KMS-11 (cell line): Measurements from ENCODE around the gene C15orf62.

Experiments used
- H2AFZ ChIP-seq: fragments of 200-600 bp; sonication (generic); 2 replicates; pipeline ENCODE4 v1.6.1; 2016; ENCODE audit warnings: antibody characterized with exemption, mixed run types, low read depth
- H3K27ac ChIP-seq: fragments of 200-600 bp; sonication (generic); 2 replicates; pipeline ENCODE4 v1.6.1; 2016; ENCODE audit warnings: mild to moderate bottlenecking, mixed run types
- H3K27me3 ChIP-seq: fragments of 200-600 bp; sonication (generic); 2 replicates; pipeline ENCODE4 v1.6.1; 2017; ENCODE audit warnings: mild to moderate bottlenecking, low read depth, mixed run types, moderate library complexity; ENCODE audit not compliant: insufficient read depth
- H3K36me3 ChIP-seq: fragments of 200-600 bp; sonication (generic); 2 replicates; pipeline ENCODE4 v1.6.1; 2017; ENCODE audit warnings: mild to moderate bottlenecking, mixed run types; ENCODE audit not compliant: insufficient read depth
- H3K4me1 ChIP-seq: fragments of 200-600 bp; sonication (generic); 2 replicates; pipeline ENCODE4 v1.6.1; 2016; ENCODE audit warnings: mild to moderate bottlenecking, low read depth, mixed run types; ENCODE audit not compliant: poor library complexity, severe bottlenecking
- H3K4me2 ChIP-seq: fragments of 200-600 bp; sonication (generic); 2 replicates; pipeline ENCODE4 v1.7.0; 2016; ENCODE audit warnings: mild to moderate bottlenecking, mixed run types
- H3K4me3 ChIP-seq: fragments of 200-600 bp; sonication (generic); IDR thresholded peaks from 2 replicates; pipeline ENCODE4 v1.6.1; 2017; ENCODE audit warnings: low read depth, low read length, mixed read lengths; ENCODE audit not compliant: insufficient read depth
- H3K79me2 ChIP-seq: fragments of 200-600 bp; sonication (generic); 2 replicates; pipeline ENCODE4 v1.6.1; 2016; ENCODE audit warnings: low read depth, mixed run types; ENCODE audit not compliant: insufficient read depth
- H3K9ac ChIP-seq: fragments of 200-600 bp; sonication (generic); 2 replicates; pipeline ENCODE4 v1.6.1; 2016; ENCODE audit warnings: mild to moderate bottlenecking, mixed run types
- H4K20me1 ChIP-seq: fragments of 200-600 bp; sonication (generic); 2 replicates; pipeline ENCODE4 v1.6.1; 2016; ENCODE audit warnings: mild to moderate bottlenecking, mixed run types; ENCODE audit not compliant: insufficient read depth
- CTCF ChIP-seq: fragments of 200-600 bp; sonication (generic); conservative IDR thresholded peaks from 2 replicates; pipeline ENCODE4 v1.6.1; 2017; ENCODE audit warnings: low read depth, mild to moderate bottlenecking, antibody characterized with exemption, low read length, moderate library complexity, mixed read lengths

The C15orf62 gene

GRCh38 chr15:40767838-40768500 is 1.8 kb upstream of the C15orf62 start:
- no peak for TF ChIP-seq CTCF
- H3K9ac ChIP-seq = no peak overlapping the region
- H3K4me3 ChIP-seq = no peak overlapping the region
- no peak overlapping the region for H3K4me2 ChIP-seq
- peaks cover 11% of the 10 kb centered on the region for H3K27me3 ChIP-seq
- H3K27ac ChIP-seq = no peak overlapping the region
- no peaks in the 10 kb centered on the region for H4K20me1 ChIP-seq
- H3K4me1 ChIP-seq = peaks cover 32% of the 10 kb centered on the region
- H2AFZ ChIP-seq = no peak overlapping the region
- H3K79me2 ChIP-seq = no peaks in the 10 kb centered on the region
- no peaks in the 10 kb centered on the region for H3K36me3 ChIP-seq

GRCh38 chr15:40768521-40769273 is 1.1 kb upstream of the C15orf62 start:
- Histone ChIP-seq H3K4me2 (no peak overlapping the region), H3K9ac (no peak overlapping the region), H3K27me3 (0 out of 2 replicates have a peak, but pooled peaks cover 4% of the 10 kb centered on the region), H3K4me1 (peaks cover 28% of the 10 kb centered on the region), H4K20me1 (no peaks in the 10 kb centered on the region), H3K4me3 (no peak overlapping the region), H3K27ac (no peak overlapping the region), H3K79me2 (no peaks in the 10 kb centered on the region), H2AFZ (no peak overlapping the region), H3K36me3 (no peaks in the 10 kb centered on the region)
- TF ChIP-seq CTCF = no peak

- no peaks in the 10 kb centered on the region for H4K20me1 ChIP-seq
- H3K4me3 ChIP-seq = no peak overlapping the region
- H3K36me3 ChIP-seq = no peaks in the 10 kb centered on the region
- H3K4me2 ChIP-seq = no peak overlapping the region
- no peak for TF ChIP-seq CTCF
- no peak overlapping the region for H2AFZ ChIP-seq
- H3K27me3 ChIP-seq = no peaks in the 10 kb centered on the region
- no peak overlapping the region for H3K9ac ChIP-seq
- H3K4me1 ChIP-seq = peaks cover 15% of the 10 kb centered on the region
- no peak overlapping the region for H3K27ac ChIP-seq
- H3K79me2 ChIP-seq = no peaks in the 10 kb centered on the region
Measured at GRCh38 chr15:40770147-40770721, 454 bp downstream of the C15orf62 start.

- H2AFZ ChIP-seq = no peak overlapping the region
- H3K27me3 ChIP-seq = no peaks in the 10 kb centered on the region
- H4K20me1 ChIP-seq = no peaks in the 10 kb centered on the region
- H3K79me2 ChIP-seq = no peaks in the 10 kb centered on the region
- no peak overlapping the region for H3K9ac ChIP-seq
- no peak overlapping the region for H3K27ac ChIP-seq
- H3K4me2 ChIP-seq = no peak overlapping the region
- peaks cover 10% of the 10 kb centered on the region for H3K4me1 ChIP-seq
- no peak overlapping the region for H3K4me3 ChIP-seq
- no peaks in the 10 kb centered on the region for H3K36me3 ChIP-seq
- TF ChIP-seq CTCF = no peak
Measured at GRCh38 chr15:40771242-40771641, 1.5 kb downstream of the C15orf62 start.
